Pancreas (tissue), 10 donors: ENCODE data around the gene SRGAP3. TPM values are rescaled to one million over a fixed set of nuclear protein-coding genes. Genes with fewer than 3 reads are reported as not detected.

Experiments used
- ATAC-seq, 4 donors: fragments of 200-7000 bp; cut with Tn5 transposase; one replicate each; pipeline versions ENCODE4 v1.8.0 to v1.9.1; 2020; ENCODE audit warnings: mild to moderate bottlenecking in 4 of 4, moderate library complexity in 4 of 4
- DNase-seq, 6 donors: peaks; one replicate each; pipeline ENCODE4 v3.0.0-alpha.2; 2020
- FAIRE-seq: peaks from 2 replicates; lab custom pipeline; 2012; peaks lifted over from hg19 to GRCh38; lab: Jason Lieb, UNC
- H3K27ac ChIP-seq, 4 donors: fragments of 200-600 bp; sonication (generic); 1 replicate in 3 of 4; 2 replicates in 1 of 4; pipeline versions ENCODE4 v1.5.0 to v1.8.0; 2020
- H3K27me3 ChIP-seq, 4 donors: fragments of 200-600 bp; one replicate each; pipeline ENCODE4 v1.8.0; 2021
- H3K36me3 ChIP-seq, 3 donors: fragments of 200-600 bp; sonication (generic) in 1 of 3; one replicate each; pipeline versions ENCODE4 v1.5.0 to v1.8.0; 2020 to 2021
- H3K4me1 ChIP-seq, 3 donors: fragments of 200-600 bp; one replicate each; pipeline ENCODE4 v1.8.0; 2021
- H3K4me3 ChIP-seq, 4 donors: fragments of 200-600 bp; sonication (generic) in 2 of 4; one replicate each; pipeline versions ENCODE4 v1.5.0 to v1.8.0; 2020 to 2021
- H3K9me3 ChIP-seq, 4 donors: fragments of 200-600 bp; one replicate each; pipeline ENCODE4 v1.8.0; 2021
- CTCF ChIP-seq, 4 donors: fragments of 200-600 bp; sonication (generic) in 3 of 4; IDR thresholded peaks; one replicate each; pipeline versions ENCODE4 v1.5.0 to v1.8.0; 2021; ENCODE audit warnings: antibody characterized with exemption in 4 of 4
- WGBS, 2 donors: extraction: QIAGEN DNeasy Blood & Tissue Kit; methylation state at CpG; one replicate each; pipeline ENCODE4 v1.1.7; 2013; 5-methylcytosine and 5-hydroxymethylcytosine counted together
- intact Hi-C, 3 donors: fragments of 100-400 bp; cut with DNase I; formaldehyde crosslinking; loops; one replicate each; pipeline versions ENCODE4 v1.11.1 to v1.14.2; 2022
- polyA plus RNA-seq, 2 donors: library from polyadenylated mRNA; stranded (reverse); fragments of 200-250 nt; gene quantifications; one replicate each; pipeline ENCODE4 v1.2.3, GENCODE V29; 2013
- total RNA-seq, 6 donors: library from RNA; stranded (reverse); fragmentation: NEBNext Ultra II Directional in 4 of 6; extraction: Animal tissue kit (Norgen Biotek cat#: 25700) in 4 of 6; gene quantifications; one replicate each; pipeline versions ENCODE4 v1.2.1 to v1.2.4, GENCODE V29; 2021 to 2023
- donor health status: healthy with polysubstance abuse.
- donor health status: DM: no; HTN: no; CAD: no; lungs with moderate emphysema.
- donor health status: DM: no; HTN: no; CAD: no.
- donor health status: control.
- donor health status: control.
- donor health status: Bipolar disorder and iron deficiency.
- donor health status: DM: yes; HTN: yes; CAD: no.
- donor health status: DM: no; HTN: no; CAD: no.
- donor health status: DM: no; HTN: no; CAD: no.
- donor health status: DM: yes; HTN: yes; CAD: no.

SRGAP3 gene
- total and polyA plus RNA-seq, 8 donors, result 1.9 to 6.5 (median 3.0) TPM

- Histone ChIP-seq H3K9me3 (no peaks in the 10 kb centered on the region), H3K4me3 (no peak overlapping the region), H3K27ac (peak overlapping the region in 1 of 4 donors; percentile 39), H3K4me1 (no peaks in the 10 kb centered on the region), H3K27me3 (no peaks in the 10 kb centered on the region), H3K36me3 (no peaks in the 10 kb centered on the region)
- no peak for TF ChIP-seq CTCF (IDR thresholded peaks at IDR 0.05)
- 28 to 34% methylated on average over 3 of the region's 3 CpGs for WGBS, 2 donors
- intact Hi-C loops, result no loop called here
- ATAC-seq (peak in 1 of 4 donors; percentile 20), FAIRE-seq (no peak), DNase-seq (no peak)
Observed at GRCh38 chr3:9133656-9134055, 115.8 kb downstream of the SRGAP3 start.

- Histone ChIP-seq H3K4me3 (no peak overlapping the region), H3K36me3 (no peaks in the 10 kb centered on the region), H3K9me3 (no peaks in the 10 kb centered on the region), H3K4me1 (no peaks in the 10 kb centered on the region), H3K27me3 (no peaks in the 10 kb centered on the region), H3K27ac (no peak overlapping the region)
- TF ChIP-seq CTCF (IDR thresholded peaks at IDR 0.05), result no peak
- ATAC-seq (peak in 1 of 4 donors; percentile 26), DNase-seq (no peak), FAIRE-seq (no peak)
- 61 to 66% methylated on average over 8 of the region's 8 CpGs for whole genome bisulfite sequencing, 2 donors
- intact Hi-C loops, result no loop called here
Observed at GRCh38 chr3:9130345-9131305, 118.8 kb downstream of the SRGAP3 start.

- no peak overlapping the region for H3K4me3 ChIP-seq
- H3K27me3 ChIP-seq, result no peaks in the 10 kb centered on the region
- no peak overlapping the region for H3K27ac ChIP-seq
- ATAC-seq (no peak), DNase-seq (no peak), FAIRE-seq (no peak)
- intact Hi-C loops, result no loop called here
- H3K9me3 ChIP-seq, result no peaks in the 10 kb centered on the region
- 81 to 98% methylated on average over 2 of the region's 2 CpGs for WGBS, 2 donors
- no peaks in the 10 kb centered on the region for H3K4me1 ChIP-seq
- no peaks in the 10 kb centered on the region for H3K36me3 ChIP-seq
- no peak for TF ChIP-seq CTCF (IDR thresholded peaks at IDR 0.05)
Observed at GRCh38 chr3:9129365-9129764, 120.1 kb downstream of the SRGAP3 start.

- Histone ChIP-seq H3K4me1 (no peaks in the 10 kb centered on the region), H3K9me3 (no peaks in the 10 kb centered on the region), H3K27ac (no peak overlapping the region), H3K27me3 (no peaks in the 10 kb centered on the region), H3K36me3 (no peaks in the 10 kb centered on the region), H3K4me3 (no peak overlapping the region)
- no peak for TF ChIP-seq CTCF (IDR thresholded peaks at IDR 0.05)
- intact Hi-C loops, result no loop called here
- no peak for DNase-seq
- ATAC-seq, result no peak
- 75 to 78% methylated on average over 7 of the region's 7 CpGs for WGBS, 2 donors
- no peak for FAIRE-seq
Observed at GRCh38 chr3:9125278-9125951, 124.0 kb downstream of the SRGAP3 start.
